ENCODE results near the gene MTMR11.

Gene MTMR11

DNA sequence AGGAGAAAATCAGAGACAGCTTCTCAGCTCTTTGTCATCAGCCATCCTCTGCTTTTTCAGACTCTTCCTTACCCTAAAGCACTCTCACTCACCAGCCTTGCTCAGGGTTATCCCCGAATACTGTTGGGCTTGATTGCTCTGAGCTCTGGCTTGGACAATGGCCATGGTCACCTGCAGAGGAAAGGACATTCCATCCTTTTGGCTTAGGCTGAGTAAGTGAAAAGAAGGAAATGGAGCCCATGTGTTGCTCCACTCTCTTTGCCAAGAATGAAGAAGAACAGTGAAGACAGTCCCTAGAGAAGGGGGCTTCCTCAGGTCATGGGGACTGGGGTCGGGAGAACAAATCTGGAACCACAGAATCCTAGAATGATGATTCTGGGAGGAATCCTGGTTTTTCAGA is 2.3 kb downstream of the MTMR11 start:
- DNase-seq (ENCODE audit: low read depth), result no peak

DNA sequence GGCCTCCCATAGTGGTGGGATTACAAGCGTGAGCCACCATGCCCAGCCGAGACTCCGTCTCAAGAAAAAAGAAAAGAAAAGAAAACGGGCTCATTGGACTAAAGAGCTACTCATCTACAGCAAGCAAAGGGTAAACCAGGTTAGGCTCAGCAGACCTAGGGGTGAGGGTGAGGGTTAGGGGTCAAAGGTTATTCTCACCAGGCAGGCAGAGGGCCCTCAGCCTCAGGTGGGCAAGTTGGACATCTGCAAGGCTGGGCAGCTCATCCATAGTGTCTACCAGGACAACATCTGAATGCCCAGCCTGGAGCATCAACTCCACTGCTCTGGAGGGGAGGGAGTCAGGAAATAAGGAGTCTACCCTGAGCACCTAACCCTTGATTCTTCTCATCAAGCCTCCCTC is 3.5 kb downstream of the MTMR11 start:
- DNase-seq (ENCODE audit: low read depth), result no peak

DNA sequence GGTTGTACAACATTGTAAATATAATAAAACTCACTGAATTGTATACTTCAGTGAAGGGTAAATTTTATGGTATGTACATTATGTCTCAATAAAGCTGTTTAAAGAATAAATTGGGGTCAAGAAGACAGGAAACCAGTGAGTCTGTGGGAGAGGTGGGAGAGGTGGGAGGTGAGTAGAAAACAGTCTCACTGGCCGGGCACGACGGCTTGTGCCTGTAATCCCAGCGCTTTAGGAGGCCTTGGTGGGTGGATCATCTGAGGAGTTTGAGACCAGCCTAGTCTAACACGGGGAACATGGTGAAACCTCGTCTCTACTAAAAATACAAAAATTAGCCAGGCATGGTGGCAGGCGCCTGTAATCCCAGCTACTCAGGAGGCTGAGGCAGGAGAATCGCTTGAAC is 4.2 kb downstream of the MTMR11 start:
- DNase-seq (ENCODE audit: low read depth), result no peak

DNA sequence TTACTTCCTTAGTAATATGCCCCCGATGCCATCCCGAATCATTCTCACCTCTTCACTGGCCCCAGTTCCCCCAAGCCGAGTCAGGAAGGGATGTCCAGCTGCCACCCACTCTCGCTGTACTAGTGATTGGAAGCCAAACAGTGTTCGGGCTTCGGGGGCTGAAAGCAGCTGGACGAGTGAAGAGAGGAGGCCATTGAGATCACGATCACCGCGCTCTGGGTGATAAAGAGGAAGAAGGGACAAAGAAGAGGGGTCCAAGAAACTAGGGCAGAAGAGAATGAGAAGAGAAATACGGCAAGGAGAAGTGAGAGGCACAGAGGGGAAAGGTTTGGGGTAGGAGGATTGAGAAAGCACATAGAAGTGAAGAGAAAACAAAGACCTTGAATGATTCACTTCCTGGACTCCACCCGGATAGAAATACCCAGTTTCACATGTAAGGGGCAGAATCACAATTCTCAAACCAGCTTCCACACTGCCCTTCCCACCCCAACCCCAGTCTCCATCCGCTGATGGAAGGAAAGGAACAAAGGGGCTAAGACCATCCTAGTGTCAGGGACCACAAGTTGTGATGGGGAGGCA is 5.4 kb downstream of the MTMR11 start:
- no peak for DNase-seq (ENCODE audit: low read depth)

DNA sequence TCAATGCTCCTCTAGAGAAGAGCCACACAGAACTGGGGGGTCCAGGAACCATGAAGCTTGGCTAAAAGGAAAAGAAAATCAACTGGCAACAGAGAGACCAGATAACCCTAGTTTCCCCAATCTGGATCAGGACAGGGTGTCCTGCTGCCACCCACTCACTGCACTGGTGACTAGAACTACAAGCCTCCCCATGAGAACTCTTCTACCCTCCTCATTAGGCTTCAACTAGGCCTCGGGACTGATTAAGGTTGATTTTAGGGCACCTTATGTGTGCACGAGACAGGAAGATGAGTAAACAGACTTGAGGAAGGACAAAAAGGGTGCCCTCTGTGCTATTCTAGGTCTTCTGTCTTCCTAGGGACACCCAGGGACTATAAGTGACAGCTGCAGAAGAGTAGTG is 6.8 kb downstream of the MTMR11 start:
- DNase-seq (ENCODE audit: low read depth), result no peak

DNA sequence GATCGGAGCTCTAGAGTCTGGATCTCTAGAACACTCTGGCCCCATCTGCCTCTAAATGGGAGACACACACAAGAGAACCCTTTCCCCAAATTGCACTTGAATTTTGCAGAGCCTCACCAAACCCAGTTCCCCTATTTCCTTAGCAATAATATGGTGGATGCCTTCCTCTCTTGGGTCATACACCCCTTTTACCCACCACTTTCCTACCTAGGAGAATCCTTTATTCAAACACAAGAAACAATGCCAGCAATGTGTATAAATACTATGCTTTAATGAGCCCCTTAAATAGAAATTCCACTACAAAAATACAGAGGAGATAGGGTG is 8.3 kb downstream of the MTMR11 start:
- DNase-seq (ENCODE audit: low read depth), result no peak

DNA sequence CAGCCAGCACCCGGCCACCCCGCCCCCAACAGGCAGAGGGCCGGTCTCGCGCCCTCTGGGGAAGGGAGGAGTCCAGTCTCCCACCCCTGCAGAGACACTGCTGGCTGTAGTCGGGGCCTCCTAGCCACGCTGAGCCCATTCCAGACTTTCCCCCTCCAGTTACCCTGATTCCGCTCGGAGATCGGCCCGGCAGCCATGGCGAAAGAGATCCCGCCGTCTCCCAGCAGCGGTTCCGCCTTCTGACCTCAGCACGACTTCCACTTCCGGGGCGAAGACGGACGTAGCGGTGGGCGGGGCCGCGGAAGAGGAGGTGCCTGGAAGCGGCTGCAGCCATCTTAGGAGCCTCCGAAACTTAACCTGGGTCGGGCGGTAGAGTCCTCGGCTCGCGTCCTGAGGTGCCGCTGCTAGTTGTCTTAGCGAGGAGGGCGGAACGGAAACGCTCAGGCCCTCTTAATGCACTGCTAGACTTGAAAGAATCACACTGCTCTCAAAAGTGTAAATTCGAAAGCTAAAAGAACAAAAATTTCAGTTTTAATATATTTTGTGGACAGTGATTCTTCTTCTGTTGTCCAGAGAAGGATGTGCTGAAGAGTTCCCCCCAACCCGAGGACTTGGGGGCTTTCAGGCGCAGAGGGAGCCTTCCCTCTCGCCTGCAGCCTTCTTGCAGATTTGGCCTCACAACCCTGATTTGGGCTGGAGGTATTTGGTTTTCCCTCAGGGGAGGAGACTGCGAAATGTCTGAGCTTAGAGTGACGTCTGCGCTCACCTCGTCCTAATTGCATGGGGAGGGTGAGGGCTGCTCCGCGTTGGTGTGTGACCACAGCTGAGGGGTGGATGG is 8.9 kb downstream of the MTMR11 start, which contains the start of gene SF3B4:
Gene SF3B4 (minus strand): TSS at position 241 of the 838 bp plus-strand sequence. CDS start 44 bp downstream, at position 197.
- peak; percentile 90 for DNase-seq (ENCODE audit: low read depth)

DNA sequence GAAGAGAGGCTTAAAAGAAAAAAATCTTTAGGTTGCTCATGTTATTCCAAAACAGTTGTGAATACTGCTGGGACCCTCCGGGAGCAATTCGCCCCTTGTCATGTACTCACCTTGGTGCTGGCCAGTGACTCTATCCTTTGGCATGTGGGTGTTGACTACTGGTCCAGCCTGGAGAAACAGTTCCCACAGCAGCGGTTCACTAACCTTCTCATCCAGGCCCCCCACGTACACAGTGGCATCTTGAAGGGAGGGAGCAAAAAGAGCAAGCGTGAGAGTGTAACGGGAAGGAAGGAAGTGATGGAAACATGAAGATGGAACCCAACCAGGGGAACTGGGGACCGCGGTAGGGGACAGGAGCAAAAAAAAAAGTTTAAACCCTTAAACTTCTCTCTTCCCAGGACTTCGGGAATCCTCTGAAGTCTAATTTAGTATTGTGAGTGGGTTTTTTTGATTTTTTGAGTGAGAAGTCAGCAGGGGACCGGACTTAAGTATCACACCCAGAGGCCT is 9.6 kb downstream of the MTMR11 start:
- no peak for DNase-seq (ENCODE audit: low read depth)

DNA sequence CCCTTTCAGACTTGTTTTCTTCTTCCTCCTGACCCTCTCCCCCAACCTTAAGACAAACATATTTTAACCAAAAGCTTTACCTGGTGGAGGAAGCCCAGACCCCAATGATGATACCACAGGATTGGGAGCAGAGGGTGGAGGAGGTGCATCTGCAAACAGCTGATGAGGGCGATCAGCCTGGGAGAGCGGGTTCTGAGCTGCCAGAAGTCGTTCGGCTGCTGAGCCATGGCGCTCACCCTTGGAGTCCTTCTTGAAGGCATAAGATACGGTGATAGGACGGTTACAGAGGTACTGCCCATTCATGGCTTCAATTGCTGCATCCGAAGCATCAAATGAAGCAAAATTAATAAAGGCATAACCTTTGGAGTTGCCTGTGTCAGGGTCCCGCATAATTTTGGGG is 10.4 kb downstream of the MTMR11 start:
- DNase-seq (ENCODE audit: low read depth), result no peak

DNA sequence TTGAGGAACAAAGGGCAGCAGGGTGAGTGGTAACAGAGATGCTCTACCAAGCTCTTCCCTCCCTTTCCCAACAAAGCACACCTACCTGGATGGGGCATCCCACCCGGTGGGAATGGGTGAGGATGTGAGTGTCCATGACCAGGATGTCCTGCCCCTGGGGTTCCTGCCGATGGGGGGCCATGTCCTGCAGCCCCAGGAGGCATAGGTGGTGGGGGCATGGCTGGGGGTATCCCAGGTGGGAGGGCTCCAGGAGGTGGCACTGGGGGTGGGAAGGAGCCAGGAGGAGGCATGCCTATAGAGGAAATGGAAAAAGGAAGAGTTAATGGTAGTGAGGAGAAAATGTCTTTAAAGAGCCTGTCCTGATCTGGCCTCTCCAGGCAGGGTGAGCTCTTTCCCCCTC is 10.9 kb downstream of the MTMR11 start:
- no peak for DNase-seq (ENCODE audit: low read depth)

DNA sequence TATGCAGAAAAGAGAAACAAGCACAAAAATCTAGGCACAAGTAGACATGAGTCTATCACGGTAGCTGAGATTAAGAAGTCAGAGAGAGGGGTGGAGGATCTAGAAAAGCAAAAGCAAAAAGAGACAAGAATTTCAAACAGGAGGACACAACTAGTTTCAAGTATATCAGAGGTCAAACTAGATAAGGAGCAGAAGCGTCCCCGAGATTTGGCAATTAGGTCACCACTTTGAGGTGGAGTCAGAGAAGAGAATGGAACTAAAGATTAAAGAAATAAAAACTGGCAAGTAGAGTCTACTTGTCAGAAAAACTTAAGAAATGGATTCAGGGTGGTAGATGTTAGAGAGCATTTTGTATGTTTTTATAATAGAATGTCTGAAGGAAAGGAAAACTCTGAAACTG is 11.3 kb downstream of the MTMR11 start:
- DNase-seq (ENCODE audit: low read depth), result no peak

DNA sequence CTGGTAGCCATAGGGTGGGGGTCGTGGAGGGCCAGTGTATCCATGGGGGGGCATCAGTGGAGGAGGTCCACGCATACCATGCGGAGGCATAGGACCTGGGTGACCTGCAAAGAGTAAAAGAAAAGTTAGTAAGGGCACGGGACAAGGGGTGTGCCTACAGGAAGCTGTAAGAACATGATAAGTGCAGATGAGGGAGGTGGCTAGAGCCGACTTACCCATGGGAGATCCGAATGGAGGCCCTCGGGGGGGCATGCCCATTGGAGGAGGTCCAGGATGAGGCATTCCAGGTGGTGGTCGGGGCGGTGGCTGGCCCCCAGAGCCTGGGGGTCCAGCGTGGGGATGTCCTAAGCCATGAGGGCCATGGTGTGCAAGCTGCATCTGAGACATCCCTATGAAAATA is 13.1 kb downstream of the MTMR11 start:
- no peak for DNase-seq (ENCODE audit: low read depth)

DNA sequence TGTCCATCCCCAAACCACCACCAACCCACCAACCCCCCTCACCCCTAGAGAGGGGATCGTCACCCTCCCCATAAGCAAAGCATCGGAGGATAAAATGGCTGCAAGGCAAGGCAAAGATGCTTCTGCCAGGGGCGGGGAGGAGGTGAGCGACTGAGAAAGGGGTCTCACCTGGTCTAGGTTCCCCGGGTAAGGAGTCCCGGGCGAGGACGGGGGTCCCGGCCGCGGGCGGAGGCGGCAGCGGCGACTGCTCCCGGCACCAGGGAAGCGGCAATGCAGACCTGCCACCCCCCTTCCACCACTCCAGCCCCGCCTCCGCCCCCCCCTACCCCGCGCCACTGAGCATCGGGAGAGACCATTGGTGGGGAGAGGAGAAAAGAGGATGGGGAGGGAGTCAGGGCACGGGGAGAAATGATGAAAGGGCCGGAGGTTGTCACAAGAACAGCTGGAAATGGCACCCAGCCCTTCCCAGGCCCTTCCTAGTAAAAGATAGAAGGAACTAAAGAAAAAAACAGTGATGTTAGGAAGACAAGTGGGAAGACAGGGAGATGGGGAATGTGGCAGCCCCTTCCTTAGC is 19.0 kb downstream of the MTMR11 start, which contains the start of gene SV2A:
Gene SV2A (minus strand): TSS at position 274 of the 574 bp plus-strand sequence. CDS start 4,004 bp downstream, outside the sequence.
- no peak for DNase-seq (ENCODE audit: low read depth)

DNA sequence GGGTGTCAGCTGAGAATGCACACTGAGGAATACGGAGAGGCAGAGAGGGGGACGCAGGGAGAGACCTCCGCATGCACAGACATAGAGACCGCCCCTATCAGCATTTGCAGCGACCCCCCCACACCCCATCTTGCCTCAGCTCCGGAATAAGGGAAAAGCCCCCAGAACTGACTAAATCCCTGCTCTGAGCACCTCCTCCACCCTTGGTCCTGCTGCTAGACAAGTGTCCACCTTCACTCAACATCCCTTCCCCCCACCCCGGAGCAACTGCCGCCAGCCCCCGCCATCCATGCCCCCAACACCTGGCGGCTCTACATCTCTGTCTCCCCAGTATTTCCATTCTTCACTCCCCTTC is 19.8 kb downstream of the MTMR11 start:
- DNase-seq (ENCODE audit: low read depth), result no peak

DNA sequence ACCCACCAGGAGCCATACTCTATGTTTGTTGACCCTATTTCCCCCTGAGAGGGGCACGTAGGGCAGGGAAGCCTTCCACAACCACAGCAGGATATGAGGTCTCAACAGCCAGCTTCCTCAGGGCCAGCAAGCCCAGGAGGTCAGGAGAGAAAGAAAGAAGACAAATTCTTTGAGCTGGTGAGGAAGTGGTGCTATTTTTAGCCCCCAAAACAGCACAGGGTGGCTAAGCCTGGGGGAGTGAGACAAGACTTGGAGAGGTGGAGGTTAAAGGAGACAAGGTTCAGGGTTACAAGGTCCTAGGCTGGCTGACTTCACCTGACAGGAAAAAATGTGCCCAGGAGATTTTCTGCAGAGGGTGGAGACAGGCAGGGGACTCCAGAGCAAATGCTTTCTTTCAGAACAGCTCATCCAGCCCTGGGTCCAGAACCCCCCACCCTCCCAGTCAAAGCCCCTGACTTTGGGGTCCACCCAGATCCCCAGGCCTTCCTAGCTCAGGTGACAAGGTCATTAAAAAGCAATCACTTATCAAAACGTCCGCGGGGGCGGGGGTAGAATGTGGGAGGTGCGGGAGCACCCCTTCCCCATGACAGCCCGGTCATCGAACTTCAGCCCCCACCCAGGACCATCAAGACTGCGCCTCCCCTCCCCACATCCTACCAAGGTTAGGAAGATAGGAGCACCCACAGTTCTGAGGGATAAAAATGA is 20.3 kb downstream of the MTMR11 start:
- no peak for DNase-seq (ENCODE audit: low read depth)

DNA sequence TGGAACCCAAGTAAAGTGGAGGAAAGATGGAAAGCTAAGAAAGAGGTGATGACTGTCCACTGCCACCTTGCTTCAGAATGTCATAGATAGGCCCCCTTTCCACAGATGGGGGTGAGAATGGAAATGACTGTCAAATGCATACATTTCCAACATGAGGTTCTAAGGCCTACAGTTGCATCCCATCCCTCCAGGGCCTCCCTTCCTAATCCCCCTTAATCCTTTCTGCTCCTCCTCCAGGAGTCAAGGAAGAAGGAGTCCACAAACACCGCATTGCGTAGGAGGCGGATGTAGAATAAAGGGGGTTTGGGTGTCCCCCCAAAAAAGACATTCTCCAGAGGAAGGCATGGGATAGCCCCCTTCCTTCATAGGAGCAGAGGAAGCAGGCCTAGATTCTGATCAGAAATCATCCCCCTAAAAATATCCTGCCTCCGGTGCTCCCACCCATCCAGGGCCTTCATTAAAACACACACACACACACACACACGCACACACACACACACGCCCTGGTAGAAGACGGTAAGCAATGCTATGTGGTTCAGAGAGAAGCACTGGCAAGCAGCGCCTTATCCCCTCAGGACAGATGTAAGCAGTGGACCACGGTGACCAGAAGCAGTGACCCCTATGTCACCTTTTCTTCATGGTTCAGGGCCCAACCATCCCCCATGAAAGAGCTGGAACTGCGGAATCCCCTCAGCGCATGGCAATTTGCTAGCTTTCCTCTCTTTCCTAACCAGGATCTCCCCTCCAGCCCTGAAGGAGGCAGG is 21.1 kb downstream of the MTMR11 start:
- DNase-seq (ENCODE audit: low read depth), result no peak

DNA sequence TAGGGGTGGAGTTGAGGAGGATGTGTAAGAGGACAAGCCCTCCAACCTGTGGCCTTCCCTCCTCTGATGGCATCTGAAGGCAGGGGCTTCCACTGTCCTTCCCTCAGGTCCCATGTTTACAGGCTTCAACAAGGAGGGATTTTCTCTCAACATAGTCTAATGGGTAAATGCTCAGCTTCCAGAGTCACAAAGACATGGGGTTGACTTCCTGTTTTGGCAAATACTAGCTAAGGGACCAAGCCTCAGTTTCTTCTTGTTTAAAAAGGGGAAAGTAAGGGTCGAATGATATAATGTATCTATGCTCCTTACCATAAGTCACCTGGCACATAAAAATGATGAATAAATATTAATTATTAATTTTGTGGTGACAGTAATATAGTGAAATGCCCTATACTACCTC is 22.1 kb downstream of the MTMR11 start:
- DNase-seq (ENCODE audit: low read depth), result no peak

DNA sequence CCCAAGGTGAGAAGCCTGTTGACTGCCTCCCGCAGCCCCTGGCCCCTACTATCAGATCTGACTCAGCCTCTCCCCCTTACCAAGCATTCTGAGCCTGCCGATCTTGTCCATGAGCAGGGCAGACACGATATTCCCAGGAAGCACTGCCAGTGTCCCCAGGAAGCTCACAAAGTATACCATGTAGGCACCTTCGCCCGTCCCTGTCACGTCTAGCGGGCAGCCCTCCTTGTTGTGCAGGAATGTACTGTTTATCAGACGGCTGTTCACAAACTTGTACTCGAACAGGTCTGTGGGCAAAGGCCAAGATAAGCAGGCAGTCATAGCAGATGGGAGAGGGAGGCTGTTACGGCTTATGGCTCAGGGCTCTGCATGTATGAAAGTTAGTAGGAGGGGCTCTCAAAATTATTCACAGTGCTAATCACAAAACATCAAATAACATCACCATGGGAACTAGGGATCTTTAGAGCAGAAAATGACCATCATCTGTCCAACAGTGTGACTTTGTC is 30.1 kb downstream of the MTMR11 start:
- DNase-seq (ENCODE audit: low read depth), result no peak

DNA sequence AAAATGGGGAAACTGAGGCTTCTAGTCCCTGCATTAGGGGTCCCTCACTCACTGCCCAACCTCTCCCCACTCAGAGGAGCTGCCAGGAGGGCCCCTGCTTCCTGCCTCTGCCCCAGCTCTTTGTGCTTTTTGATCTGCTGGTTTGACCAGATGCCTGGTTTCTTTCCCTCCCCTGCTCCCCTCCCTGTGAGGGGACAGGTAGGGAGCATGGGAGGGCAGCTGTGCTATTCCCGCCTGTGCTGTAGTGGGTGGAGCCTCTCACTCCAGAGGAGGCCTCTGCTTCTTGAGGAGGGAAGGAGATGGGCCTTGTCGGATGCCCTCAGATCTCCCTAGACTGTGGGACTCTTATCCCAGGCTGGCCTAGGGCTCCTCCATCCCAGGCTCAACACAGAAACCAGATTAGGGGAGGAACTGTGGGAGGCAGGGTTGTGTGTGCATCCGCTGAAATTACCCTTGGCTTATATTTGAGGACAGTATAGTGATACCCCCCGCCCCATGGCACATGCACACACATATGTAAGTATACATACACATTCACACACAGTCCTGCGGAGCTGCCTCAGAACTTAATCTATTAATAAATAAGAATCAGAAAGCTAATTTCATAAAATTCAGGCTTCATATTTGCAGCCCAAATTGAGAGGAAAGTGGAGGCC is 32.7 kb downstream of the MTMR11 start:
- DNase-seq (ENCODE audit: low read depth), result no peak

DNA sequence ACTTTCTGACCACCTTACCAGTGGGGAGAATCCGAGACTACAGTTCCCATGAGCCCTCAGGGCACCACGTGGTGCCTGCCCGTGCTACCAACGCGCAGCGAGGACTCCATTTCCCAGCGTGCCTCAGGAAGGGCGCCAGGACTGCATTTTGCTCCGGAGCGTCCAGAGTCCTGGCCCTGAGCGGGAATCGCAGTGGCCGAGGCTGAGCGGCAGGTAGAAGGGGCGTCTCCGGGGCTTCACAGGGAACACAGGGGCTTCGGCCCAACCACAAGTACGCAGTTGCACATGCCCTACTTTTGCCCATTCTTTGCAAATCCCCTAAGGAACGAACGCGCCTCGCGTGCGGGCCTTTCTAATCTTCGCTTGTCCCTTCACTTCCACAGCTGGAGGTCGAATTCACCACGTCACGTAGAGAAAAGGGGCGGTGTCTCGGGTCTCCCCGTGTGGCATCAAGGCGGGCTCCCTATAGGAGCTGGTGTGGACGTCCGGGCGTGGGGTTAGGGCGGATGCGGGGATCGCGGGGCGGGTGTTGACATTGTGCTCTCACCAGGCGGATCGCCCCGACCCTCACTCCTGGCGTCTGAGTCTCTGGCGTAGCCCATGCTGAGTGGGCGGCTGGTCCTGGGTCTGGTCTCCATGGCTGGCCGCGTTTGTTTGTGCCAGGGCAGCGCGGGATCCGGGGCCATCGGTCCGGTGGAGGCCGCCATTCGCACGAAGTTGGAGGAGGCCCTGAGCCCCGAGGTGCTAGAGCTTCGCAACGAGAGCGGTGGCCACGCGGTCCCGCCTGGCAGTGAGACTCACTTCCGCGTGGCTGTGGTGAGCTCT is 37.0 kb downstream of the MTMR11 start, which contains the start of gene BOLA1:
Gene BOLA1 (plus strand): TSS at position 109 of the 825 bp plus-strand sequence. CDS start 492 bp downstream, at position 601.
- peak; percentile 54 for DNase-seq (ENCODE audit: low read depth)

All from stimulated activated CD8-positive, alpha-beta memory T cell treated with anti-CD3 and anti-CD28 coated beads, Interleukin-15, amount 100 ng/mL, for 24 hours (primary cell).